Smooth muscle cell (in vitro differentiated cells): ENCODE results near the gene BANP. TPM values are rescaled to one million over a fixed set of nuclear protein-coding genes. Genes with fewer than 3 reads are reported as not detected.

Experiments
- DNase-seq: peaks from one replicate; lab custom pipeline; 2025; ENCODE audit not compliant: unreplicated experiment; lab: John Stamatoyannopoulos, UW
- H2AFZ ChIP-seq: fragments of 200-600 bp; sonication (generic); 2 replicates; pipeline ENCODE4 v1.6.0; 2016; ENCODE audit warnings: antibody characterized with exemption, low read depth, mild to moderate bottlenecking
- H3F3A ChIP-seq: fragments of 200-600 bp; sonication (generic); 2 replicates; pipeline ENCODE4 v1.6.0; 2017; ENCODE audit warnings: antibody characterized with exemption, low read depth
- H3K27ac ChIP-seq: fragments of 200-600 bp; sonication (generic); 2 replicates; pipeline ENCODE4 v1.5.1; 2016; ENCODE audit warnings: low read depth, mild to moderate bottlenecking
- H3K27me3 ChIP-seq: fragments of 200-600 bp; sonication (generic); 2 replicates; pipeline ENCODE4 v1.6.1; 2016; ENCODE audit warnings: low read depth, mild to moderate bottlenecking
- H3K36me3 ChIP-seq: fragments of 200-600 bp; sonication (generic); 2 replicates; pipeline ENCODE4 v1.5.1; 2016; ENCODE audit warnings: low read depth
- H3K4me1 ChIP-seq: fragments of 200-600 bp; sonication (generic); 2 replicates; pipeline ENCODE4 v1.5.1; 2016; ENCODE audit warnings: low read depth
- H3K4me2 ChIP-seq: fragments of 200-600 bp; sonication (generic); 2 replicates; pipeline ENCODE4 v1.6.0; 2016; ENCODE audit warnings: mild to moderate bottlenecking
- H3K4me3 ChIP-seq: fragments of 200-600 bp; sonication (generic); 2 replicates; pipeline ENCODE4 v1.5.1; 2016; ENCODE audit warnings: mild to moderate bottlenecking
- H3K79me2 ChIP-seq: fragments of 200-600 bp; sonication (generic); 2 replicates; pipeline ENCODE4 v1.6.0; 2016; ENCODE audit warnings: low read depth, mild to moderate bottlenecking
- H3K9ac ChIP-seq: fragments of 200-600 bp; sonication (generic); 2 replicates; pipeline ENCODE4 v1.6.0; 2016; ENCODE audit warnings: low read depth
- H3K9me3 ChIP-seq: fragments of 200-600 bp; sonication (generic); replicated peaks from 2 replicates; pipeline ENCODE4 v1.5.1; 2016; ENCODE audit warnings: low read depth
- H4K20me1 ChIP-seq: fragments of 200-600 bp; sonication (generic); 2 replicates; pipeline ENCODE4 v1.6.0; 2016; ENCODE audit warnings: low read depth
- WGBS: methylation state at CpG from one replicate; pipeline ENCODE4 v1.1.7; 2016; ENCODE audit warnings: low lambda C conversion rate; 5-methylcytosine and 5-hydroxymethylcytosine counted together
- polyA plus RNA-seq: library from polyadenylated mRNA; unstranded; fragments of >200 nt; fragmentation: Nextera tagmentation; extraction: Ambion mirVana; gene quantifications from 2 replicates; pipeline ENCODE4 v1.2.1, GENCODE V29; 2016
- total RNA-seq: library from RNA; depleted of rRNA; stranded (reverse); fragments of >200 nt; gene quantifications from 2 replicates; pipeline ENCODE4 v1.2.3, GENCODE V29; 2014
- TF ChIP-seq, protein P1 (sequence below): fragments of 200-600 bp; sonication (generic); IDR thresholded peaks from 2 replicates; pipeline ENCODE4 v1.5.1; 2017; ENCODE audit warnings: borderline replicate concordance, mild to moderate bottlenecking, antibody characterized with exemption; ENCODE audit not compliant: insufficient read depth, poor library complexity, severe bottlenecking

Gene BANP
- total and polyA plus RNA-seq, 2 experiments from 2014 or later, result 11.5 to 19.5 TPM

- no peak overlapping the region for H3K9ac ChIP-seq
- H3K4me3 ChIP-seq, result no peak overlapping the region
- H3K4me2 ChIP-seq, result peak overlapping the region; percentile 59
- no peak overlapping the region for H2AFZ ChIP-seq
- 73% methylated on average over 11 of the region's 14 CpGs for WGBS
- H3K79me2 ChIP-seq, result no peaks in the 10 kb centered on the region
- no peaks in the 10 kb centered on the region for H3K36me3 ChIP-seq
- peaks cover 9% of the 10 kb centered on the region for H3F3A ChIP-seq
- peaks cover 14% of the 10 kb centered on the region for H3K4me1 ChIP-seq
- TF ChIP-seq, protein P1, sequence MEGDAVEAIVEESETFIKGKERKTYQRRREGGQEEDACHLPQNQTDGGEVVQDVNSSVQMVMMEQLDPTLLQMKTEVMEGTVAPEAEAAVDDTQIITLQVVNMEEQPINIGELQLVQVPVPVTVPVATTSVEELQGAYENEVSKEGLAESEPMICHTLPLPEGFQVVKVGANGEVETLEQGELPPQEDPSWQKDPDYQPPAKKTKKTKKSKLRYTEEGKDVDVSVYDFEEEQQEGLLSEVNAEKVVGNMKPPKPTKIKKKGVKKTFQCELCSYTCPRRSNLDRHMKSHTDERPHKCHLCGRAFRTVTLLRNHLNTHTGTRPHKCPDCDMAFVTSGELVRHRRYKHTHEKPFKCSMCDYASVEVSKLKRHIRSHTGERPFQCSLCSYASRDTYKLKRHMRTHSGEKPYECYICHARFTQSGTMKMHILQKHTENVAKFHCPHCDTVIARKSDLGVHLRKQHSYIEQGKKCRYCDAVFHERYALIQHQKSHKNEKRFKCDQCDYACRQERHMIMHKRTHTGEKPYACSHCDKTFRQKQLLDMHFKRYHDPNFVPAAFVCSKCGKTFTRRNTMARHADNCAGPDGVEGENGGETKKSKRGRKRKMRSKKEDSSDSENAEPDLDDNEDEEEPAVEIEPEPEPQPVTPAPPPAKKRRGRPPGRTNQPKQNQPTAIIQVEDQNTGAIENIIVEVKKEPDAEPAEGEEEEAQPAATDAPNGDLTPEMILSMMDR, result no peak
- DNase-seq, result no peak
- no peaks in the 10 kb centered on the region for H3K27me3 ChIP-seq
- no peaks in the 10 kb centered on the region for H3K9me3 ChIP-seq
- H3K27ac ChIP-seq, result peak overlapping the region; percentile 82
- peaks cover 10% of the 10 kb centered on the region for H4K20me1 ChIP-seq
Observed at GRCh38 chr16:88061346-88062110, 110.3 kb downstream of the BANP start.

- Histone ChIP-seq H3K4me1 (peaks cover 14% of the 10 kb centered on the region), H3K27me3 (no peaks in the 10 kb centered on the region), H3K9me3 (no peaks in the 10 kb centered on the region), H4K20me1 (peaks cover 10% of the 10 kb centered on the region), H3K9ac (no peak overlapping the region), H3K4me3 (no peak overlapping the region), H2AFZ (no peak overlapping the region), H3F3A (peaks cover 9% of the 10 kb centered on the region), H3K4me2 (peak overlapping the region; percentile 59), H3K27ac (peak overlapping the region; percentile 82), H3K79me2 (no peaks in the 10 kb centered on the region), H3K36me3 (no peaks in the 10 kb centered on the region)
- 55% methylated on average over 30 of the region's 30 CpGs for WGBS
- TF ChIP-seq, protein P1, result no peak
- no peak for DNase-seq
Observed at GRCh38 chr16:88062341-88063210, 111.3 kb downstream of the BANP start.

GRCh38 chr16:88063211-88063773 lies 112.1 kb downstream of the BANP start:
- peak overlapping the region; percentile 59 for H3K4me2 ChIP-seq
- H3F3A ChIP-seq, result peaks cover 9% of the 10 kb centered on the region
- TF ChIP-seq, protein P1, result peak; percentile 5
- H2AFZ ChIP-seq, result no peak overlapping the region
- H3K27ac ChIP-seq, result peak overlapping the region; percentile 82
- peaks cover 14% of the 10 kb centered on the region for H3K4me1 ChIP-seq
- WGBS, result 71% methylated on average over 16 of the region's 16 CpGs
- no peaks in the 10 kb centered on the region for H3K36me3 ChIP-seq
- H3K9ac ChIP-seq, result no peak overlapping the region
- H3K9me3 ChIP-seq, result no peaks in the 10 kb centered on the region
- H3K27me3 ChIP-seq, result no peaks in the 10 kb centered on the region
- H3K79me2 ChIP-seq, result no peaks in the 10 kb centered on the region
- H4K20me1 ChIP-seq, result peaks cover 10% of the 10 kb centered on the region
- no peak for DNase-seq
- H3K4me3 ChIP-seq, result no peak overlapping the region
